ENCODE data around the gene SH3TC1.

Gene SH3TC1

DNA sequence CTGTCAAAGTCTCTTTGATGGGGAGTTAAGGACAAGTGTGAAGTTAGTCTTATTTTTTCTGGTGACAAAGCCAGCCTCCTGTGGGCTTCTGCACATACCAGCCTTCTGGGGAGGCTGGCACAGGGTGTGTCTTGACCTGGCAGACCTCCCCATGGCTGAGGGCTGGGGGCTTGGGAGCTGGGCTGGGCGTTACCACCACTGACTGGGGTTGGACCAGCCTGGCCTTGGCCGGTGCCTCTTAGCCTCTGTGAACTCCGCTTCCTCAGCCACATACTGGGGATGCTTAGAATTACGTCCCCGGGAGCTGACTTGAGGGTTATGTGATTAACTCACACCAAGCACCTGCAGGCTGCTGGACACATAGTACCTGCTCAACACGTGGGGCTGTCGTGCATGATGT is 14.0 kb downstream of the SH3TC1 start:
- DNase-seq (ENCODE audit: low read depth in 2 of 2, low spot score in 1 of 2) = no peak

DNA sequence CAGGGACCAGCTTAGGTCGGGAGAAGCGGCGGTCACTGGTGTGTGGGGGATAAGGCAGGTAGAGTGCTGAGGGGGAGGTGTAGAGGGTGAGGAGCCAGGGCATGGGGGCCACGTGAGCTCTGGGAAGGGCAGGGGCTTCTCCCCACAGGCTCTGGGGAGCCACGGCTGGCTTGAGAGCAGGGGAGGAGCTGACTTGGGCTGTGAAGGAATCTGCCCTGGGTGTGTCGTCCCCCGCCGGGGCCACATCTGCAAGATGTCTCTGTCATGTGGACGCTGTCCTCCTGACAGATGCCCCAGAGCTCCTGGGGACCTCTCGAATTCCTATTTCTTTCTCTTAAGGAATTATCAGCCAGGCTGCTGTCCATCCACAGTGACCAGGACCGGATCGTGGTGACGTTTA is 15.0 kb downstream of the SH3TC1 start:
- DNase-seq (ENCODE audit: low read depth in 2 of 2, low spot score in 1 of 2) = no peak

DNA sequence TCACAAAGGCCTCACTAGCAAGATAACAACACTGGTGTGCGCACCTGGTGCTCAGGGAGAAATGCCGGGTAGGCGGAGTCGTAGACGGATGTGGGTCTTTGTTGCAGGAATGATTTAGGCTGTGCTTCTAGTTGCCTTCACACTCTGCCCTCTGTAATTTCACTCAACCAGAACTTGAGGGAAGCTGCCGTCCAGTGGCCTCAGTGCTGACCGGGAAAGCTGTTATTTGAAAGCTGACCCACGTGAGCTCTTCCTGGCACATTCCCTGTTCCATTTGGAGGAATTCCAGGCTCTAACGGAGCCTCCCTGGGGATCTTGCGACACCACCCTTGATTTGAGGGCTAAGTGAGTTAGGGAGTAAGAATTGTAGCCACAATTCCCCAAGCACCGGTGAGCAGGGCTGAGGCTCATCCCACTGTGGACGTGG is 15.9 kb downstream of the SH3TC1 start:
- DNase-seq (ENCODE audit: low read depth in 2 of 2, low spot score in 1 of 2) = no peak

DNA sequence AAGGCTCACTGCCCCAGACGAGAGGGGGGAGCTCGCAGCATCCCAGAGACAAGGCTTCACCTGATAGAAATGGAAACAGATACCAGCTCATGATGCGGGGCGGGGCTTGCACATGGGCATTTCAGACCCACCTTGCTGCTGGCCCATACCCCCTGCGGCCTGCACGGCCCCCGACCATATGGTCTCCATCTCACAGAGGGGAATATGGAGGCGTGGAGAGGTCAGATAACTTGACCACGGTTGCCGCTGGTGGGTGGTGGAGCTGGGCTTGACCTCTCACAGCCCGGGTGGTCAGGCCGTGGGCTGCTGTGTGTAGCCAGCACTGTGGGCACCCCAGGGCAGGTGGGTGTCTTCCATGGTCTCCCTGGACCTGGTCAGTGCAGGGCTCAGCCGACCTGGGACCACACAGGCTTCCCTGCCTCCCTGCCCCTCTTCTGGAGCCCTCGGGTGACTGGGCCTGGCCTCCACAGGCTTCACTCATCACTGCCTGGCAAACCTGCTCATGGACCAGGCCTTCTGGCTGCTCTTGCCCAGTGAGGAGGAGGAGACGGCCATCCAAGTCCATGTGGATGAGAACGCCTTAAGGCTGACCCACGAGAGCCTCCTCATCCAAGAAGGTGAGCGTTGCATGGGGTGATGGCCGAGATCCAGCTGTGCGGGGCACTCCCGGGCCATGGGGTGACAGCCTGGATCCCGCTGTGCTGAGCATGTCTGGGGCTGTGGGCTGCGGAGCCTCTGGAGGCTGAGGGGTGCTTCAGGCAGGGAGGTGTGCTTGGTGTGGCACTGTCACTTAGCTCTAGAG is 16.8 kb downstream of the SH3TC1 start:
- no peak for DNase-seq (ENCODE audit: low read depth in 2 of 2, low spot score in 1 of 2)

DNA sequence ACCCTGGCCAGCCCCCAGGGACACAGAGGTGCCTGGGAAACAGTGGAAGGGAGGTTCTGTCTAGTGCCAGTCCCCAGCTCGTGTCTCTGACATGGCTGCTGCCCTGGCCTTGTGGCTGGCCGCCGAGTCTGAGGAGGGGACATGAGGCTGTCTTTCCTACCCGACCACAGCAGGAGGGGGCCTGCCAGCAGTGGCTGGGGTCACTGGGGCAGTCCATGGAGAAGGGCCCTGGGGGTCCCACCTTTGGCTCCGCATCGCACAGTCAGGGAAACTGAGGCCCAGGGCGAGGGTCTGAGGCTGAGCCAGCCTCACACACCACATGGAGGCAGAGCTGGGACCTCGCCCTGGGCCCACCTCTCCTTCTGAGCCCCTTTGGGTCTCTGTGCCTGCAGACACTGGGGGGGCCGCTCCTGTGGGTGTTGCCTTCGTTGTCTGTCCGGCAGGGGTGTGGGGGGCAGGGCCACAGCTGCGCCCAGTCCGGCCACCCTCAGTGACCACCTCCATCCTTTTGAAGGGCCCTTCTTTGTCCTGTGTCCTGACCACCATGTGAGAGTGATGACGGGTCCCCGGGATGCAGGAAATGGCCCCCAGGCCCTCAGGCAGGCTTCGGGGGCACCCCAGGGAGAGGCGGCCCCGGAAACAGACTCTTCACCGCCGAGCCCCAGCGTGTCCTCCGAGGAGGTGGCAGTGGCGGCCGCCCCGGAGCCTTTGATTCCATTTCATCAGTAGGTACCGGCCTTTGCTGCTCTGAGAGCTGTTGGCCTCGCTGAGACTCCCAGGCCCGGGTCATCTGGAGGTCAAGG is 17.6 kb downstream of the SH3TC1 start:
- DNase-seq (ENCODE audit: low read depth in 2 of 2, low spot score in 1 of 2) = no peak

DNA sequence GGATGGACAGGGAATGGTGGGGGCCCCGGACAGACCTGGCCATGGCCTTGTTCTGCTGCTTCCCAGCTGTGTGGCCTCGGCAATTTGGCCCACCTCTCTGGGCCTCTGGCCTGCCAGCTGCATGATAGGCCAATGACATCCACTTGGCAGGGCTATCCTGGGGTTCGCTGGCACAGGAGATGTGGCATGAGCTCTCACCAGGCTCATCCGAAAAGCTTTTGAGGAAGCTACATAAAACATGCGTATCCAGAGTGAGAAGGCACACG is 18.1 kb downstream of the SH3TC1 start:
- no peak for DNase-seq (ENCODE audit: low read depth in 2 of 2, low spot score in 1 of 2)

DNA sequence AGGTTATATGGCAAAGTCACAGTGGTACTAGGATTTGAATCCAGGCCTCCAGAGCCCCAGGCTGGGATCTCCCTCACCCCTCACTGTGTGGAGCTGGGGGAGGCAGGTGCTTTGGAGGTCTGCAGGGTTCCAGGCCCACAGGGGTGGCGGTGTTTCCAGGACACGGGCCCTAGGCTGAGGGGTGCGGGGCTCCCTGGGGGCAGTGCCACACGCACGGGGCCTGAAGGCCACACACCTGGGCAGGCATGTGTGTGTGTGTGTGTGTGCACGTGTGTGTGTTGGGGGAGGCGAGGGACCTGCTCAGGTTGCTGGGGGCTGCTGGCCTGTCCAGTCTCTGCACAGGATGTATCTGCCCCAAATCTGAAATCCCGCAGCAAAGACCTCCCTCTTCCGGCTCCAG is 18.8 kb downstream of the SH3TC1 start:
- no peak for DNase-seq (ENCODE audit: low read depth in 2 of 2, low spot score in 1 of 2)

DNA sequence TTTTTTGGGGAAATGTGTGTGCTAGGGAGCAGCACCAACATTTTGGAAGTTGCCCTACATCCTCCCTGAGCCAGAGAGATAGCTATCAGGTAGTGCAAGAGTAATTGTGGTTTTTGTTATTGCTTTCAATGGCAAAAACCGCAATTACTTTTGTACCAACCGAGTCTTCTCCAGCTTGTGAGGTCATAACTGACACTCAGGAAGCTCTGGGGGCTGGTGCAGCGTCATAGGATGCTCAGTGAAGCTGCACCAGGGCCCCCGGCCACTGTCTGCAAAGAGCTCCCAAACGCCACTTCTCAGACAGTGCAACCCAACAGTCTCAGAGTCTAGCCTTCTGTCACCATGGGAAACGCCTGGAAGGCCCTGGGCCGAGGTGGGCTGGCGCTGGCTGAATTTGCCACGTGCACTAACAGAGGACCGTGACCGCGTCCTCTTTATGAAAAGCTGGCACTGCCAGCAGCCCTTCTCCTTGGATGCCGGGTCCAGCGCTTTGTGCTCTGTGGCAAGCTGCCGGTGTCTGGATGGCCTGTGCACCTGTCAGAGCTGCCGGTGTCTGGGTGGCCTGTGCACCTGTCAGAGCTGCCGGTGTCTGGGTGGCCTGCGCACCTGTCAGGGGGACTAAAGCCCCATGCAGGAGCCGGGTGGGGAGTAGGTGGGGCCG is 19.4 kb downstream of the SH3TC1 start:
- DNase-seq (ENCODE audit: low read depth in 2 of 2, low spot score in 1 of 2) = no peak

DNA sequence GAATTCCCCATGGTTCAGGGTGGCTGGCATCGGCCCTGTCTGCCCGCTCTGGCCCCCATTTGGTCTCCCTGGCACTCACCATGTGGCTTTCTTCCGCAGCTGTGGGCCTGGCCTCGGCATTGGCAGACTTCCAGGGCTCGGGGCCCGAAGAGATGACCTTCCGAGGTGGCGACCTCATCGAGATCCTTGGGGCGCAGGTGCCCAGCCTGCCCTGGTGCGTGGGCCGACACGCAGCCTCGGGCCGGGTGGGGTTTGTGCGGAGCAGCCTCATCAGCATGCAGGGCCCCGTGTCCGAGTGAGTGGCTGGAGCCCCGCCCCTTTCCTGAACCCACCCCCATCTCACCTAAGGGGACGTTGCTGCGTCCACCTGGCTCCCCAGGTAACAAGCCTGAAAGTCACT is 20.1 kb downstream of the SH3TC1 start:
- DNase-seq (ENCODE audit: low read depth in 2 of 2, low spot score in 1 of 2) = no peak

DNA sequence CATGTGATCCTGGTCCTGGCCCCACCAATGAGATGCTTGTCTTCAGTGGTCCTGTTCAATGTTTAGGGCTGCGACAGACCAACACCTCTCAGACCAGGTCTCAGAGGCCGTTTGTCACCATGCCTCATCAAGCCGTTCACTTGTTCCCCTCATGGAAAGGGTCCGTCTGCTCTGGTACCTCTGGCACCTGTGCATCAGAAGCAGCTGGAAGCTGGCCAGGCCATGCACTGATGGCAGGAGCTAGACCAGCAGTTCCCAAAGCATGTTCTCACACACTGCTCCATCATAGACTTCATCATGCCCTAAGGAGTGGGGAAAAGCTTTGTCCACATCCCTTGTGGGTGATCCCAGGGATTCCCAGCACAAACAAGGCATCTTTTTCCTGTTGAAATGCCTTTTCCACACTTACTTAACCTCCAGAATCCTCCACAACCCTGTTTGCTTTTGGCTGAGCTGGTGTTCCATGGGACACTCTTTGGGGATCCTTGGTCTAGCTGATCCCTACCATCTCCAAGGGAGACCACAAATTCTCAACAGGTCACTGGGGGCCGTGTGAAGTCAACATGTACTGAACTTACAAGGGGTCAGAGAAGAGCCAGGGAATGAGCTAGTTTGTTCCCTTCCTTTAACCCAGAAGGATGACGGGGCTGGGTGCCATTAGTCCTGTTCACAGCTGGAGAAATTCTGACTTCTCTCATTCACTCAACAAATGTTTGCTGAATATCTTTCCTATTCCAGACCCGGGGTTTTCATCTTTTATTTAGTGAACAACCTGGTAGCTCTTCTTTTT is 21.8 kb downstream of the SH3TC1 start:
- DNase-seq (ENCODE audit: low read depth in 2 of 2, low spot score in 1 of 2) = no peak

DNA sequence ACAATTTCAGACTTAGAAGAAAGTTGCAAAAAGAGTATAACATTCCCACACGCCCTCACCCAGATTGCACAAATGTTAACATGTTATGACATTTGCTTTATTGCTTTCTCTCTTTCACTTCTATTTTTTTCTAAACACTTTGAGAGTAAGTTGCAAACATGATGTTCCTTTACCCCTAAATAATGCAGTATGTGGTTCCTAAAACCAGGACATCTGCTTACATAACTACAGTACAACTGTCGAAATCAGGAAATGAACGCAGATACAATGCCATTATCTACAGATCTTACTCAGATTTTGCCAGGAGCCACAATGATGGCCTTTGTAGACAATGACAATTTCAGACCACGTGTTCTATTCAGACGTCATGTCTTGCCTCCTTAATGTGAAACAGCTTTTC is 22.4 kb downstream of the SH3TC1 start:
- no peak for DNase-seq (ENCODE audit: low read depth in 2 of 2, low spot score in 1 of 2)

DNA sequence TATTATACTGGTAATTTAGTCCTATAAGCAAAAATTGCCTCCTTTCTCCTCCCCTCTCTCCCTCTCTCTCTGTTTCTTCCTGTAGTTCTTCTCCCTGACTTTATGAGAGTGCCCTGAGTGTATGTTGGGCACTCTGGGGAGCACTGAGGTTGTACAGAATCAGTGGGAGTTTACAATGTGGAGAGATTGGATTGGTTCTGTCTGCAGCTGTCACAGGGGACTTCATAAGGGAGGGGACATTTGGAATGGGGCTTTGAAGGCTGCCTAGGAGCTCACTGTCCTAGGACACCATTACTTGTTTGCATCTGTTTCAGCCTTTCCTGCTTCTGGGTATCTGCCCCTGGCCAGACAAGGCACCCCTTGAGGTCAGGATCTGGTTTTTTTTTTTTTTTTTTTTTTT is 22.9 kb downstream of the SH3TC1 start:
- no peak for DNase-seq (ENCODE audit: low read depth in 2 of 2, low spot score in 1 of 2)

DNA sequence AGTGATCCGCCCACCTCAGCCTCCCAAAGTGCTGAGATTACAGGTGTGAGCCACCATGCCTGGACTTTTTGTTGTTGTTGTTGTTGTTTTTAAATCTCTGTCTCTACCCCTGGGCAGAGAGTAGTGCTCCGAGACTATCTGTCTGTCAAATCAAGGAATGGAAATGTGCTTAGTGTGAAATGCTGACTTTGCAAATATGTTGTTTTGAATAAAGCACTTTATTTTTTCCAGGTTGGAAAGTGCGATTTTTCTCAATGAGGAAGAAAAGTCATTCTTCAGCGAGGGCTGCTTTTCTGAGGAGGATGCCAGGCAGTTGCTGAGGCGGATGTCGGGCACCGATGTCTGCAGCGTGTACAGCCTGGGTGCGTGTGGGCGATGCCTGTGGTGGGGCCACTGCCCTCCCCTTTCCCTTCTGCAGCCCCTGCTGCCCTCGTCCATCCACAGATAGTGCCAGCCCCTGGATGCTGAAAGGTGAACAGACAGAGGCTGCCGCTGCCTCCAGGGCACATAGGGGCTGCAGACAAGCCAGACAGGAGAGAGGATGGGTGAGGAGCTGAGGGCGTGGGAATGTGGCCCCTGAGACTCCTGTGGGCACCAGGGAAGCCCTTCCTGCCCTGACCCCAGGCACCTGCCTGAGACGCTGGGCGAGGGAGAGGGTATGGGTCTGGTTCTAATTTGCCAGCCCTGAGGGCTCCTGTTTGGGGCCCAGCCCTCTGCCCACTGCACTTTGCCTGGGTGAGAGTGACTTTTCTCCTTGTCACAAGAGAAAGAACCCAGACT is 23.7 kb downstream of the SH3TC1 start:
- no peak for DNase-seq (ENCODE audit: low read depth in 2 of 2, low spot score in 1 of 2)

DNA sequence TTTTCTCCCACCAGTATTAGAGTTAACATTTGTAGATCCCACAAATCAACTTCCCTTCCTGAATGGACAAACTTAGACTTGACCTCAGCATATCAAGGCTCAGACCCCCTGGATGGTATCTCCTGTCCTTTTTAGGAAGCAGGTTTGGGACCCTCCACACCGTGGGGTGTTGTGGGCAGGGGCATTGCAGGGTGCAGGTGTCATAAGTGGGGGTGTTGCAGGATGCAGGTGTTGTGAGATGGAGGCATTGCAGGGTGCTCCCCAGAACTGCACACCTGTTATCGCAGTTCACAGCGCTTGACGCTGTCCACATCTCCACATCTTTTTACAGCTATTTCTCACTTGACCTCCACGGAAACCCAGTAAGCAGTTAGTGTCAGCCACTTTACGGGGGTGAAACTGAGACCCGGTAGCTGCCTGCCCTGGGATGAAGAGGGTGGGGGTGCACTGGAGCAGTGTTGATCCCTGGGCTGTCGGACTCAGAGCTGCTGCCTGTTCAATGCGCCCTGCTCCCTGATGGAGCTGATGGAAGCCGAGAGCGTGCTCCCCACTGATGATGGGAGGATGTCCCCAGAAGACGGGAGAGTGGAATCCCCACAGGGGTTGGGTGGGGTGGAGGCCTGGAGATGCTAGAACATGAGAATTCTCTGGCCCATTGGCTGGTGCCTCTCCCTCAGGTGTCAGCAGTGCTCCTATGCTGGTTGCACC is 25.3 kb downstream of the SH3TC1 start:
- no peak for DNase-seq (ENCODE audit: low read depth in 2 of 2, low spot score in 1 of 2)

DNA sequence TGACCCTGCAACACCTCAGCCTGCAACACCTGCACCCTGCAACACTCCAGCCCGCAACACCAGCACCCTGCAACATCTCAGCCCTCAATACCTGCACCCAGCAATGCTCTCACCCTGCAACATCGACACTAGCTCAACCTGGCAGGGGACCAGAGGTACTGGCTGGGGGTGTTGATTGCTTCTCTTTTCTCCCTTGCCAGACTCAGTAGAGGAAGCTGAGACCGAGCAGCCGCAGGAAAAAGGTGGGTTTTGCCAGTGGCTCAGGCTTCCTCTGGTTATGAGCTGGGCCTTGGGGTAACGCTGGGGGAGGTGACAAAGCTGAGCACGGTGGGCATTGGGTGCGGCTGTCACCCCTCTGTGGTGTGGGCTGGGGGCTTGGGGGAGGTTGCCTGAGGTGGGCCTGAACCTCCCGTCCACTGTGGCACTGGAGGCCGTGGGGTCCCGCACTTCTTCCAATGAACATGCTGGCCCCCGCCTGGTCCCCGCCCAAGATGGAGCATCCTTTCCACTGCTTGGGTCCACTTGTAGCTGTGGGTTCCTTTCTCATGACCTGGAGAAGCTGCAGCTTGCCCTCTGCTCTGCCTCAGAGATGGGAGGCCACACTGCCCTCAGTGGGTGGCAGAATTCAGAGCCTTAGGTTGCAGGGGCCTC is 26.0 kb downstream of the SH3TC1 start:
- no peak for DNase-seq (ENCODE audit: low read depth in 2 of 2, low spot score in 1 of 2)

DNA sequence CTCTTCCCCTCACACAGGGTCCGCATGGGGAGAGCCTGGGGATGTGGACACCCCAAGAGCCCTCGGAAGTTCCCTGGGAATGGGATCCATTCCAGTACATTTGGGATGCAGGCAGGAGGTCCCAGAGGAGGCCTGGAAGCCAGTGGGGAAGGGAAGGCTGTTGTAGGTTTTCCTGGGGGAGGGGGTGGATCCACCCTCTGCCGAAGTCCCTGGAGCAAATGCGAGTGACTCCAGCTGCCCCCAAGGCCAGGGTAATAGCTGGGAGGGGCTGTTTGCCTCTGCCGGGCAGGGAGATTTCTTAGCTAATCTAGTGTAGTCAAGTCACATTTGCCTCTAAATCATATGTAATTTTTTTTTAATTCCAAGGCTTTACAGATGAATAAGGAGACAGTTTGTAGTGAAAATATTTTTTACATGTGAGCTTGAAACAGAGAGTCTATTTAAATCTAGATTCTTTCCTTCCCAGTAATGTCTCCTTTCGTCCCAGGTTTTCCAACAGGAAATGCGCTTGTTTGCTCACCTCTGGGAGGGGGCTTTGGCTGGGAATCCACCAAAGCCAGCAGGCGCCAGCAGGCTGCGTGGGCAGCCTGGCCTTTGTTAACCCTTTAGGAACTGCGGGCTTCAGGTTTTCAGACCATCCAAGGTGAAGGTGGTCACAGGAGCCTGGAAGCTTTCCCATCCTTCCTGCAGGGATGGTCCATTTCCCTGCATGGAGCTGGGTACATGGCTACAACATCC is 26.8 kb downstream of the SH3TC1 start:
- DNase-seq (ENCODE audit: low read depth in 2 of 2, low spot score in 1 of 2) = no peak

DNA sequence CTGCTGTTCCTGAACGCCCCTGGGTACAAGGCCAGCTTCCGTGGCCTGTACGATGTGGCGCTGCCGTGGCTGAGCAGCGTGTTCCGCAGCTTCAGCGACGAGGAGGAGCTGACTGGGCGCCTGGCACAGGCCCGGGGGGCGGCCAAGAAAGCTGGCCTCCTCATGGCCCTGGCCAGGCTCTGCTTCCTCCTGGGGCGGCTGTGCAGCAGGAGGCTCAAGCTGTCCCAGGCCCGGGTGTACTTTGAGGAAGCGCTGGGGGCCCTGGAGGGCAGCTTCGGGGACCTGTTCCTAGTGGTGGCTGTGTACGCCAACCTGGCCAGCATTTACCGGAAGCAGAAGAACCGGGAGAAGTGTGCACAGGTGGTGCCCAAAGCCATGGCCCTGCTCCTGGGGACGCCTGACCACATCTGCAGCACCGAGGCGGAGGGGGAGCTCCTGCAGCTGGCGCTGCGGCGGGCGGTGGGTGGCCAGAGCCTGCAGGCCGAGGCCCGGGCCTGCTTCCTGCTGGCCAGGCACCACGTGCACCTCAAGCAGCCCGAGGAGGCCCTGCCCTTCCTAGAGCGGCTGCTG is 28.2 kb downstream of the SH3TC1 start:
- no peak for DNase-seq (ENCODE audit: low read depth in 2 of 2, low spot score in 1 of 2)

DNA sequence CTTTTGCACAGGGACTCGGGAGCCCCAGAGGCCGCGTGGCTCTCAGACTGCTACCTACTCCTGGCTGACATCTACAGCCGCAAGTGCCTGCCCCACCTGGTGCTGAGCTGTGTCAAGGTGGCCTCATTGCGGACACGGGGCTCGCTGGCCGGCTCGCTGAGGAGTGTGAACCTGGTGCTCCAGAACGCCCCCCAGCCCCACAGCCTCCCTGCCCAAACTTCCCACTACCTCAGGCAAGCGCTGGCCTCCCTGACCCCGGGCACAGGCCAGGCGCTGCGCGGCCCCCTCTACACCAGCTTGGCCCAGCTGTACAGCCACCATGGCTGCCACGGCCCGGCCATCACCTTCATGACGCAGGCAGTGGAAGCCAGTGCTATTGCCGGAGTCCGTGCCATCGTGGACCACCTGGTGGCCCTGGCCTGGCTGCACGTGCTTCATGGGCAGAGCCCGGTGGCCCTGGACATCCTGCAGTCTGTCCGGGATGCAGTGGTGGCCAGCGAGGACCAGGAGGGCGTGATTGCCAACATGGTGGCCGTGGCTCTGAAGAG is 28.8 kb downstream of the SH3TC1 start:
- no peak for DNase-seq (ENCODE audit: low read depth in 2 of 2, low spot score in 1 of 2)

Measured in stimulated activated CD8-positive, alpha-beta memory T cell treated with anti-CD3 and anti-CD28 coated beads, Interleukin-4, amount 100 ng/mL, for 1 hour (primary cell).